Measurements from ENCODE around the gene ATCAY. TPM values are rescaled to one million over a fixed set of nuclear protein-coding genes. Genes with fewer than 3 reads are reported as not detected.
A peak's percentile ranks its signal among the peaks of the same experiment; 100 is the strongest.

ATCAY gene
- total RNA-seq, 1 donor from 2014 or later, result 15.8 TPM

GRCh38 chr19:3968556-3969434 lies 88.3 kb downstream of the ATCAY start:
- H3K36me3 Mint-ChIP-seq, result peaks cover 11% of the 10 kb centered on the region
- no peaks in the 10 kb centered on the region for H3K27me3 ChIP-seq
- H3F3A ChIP-seq (ENCODE audit: low read depth), result peaks cover 39% of the 10 kb centered on the region
- H3K4me1 ChIP-seq, result peaks cover 17% of the 10 kb centered on the region
- H3K4me3 Mint-ChIP-seq, result peak overlapping the region; percentile 98
- H3K4me3 ChIP-seq, result peak overlapping the region; percentile 89
- peaks cover 45% of the 10 kb centered on the region for H3K79me2 ChIP-seq (ENCODE audit: low read depth)
- no peaks in the 10 kb centered on the region for H3K9me3 Mint-ChIP-seq
- H4K20me1 ChIP-seq (ENCODE audit: low read depth), result peaks cover 70% of the 10 kb centered on the region
- peaks cover 6% of the 10 kb centered on the region for H3K27me3 Mint-ChIP-seq (ENCODE audit: insufficient read depth, low read depth)
- peak; percentile 96 for DNase-seq (ENCODE audit: low spot score)
- no peak overlapping the region for H2AFZ ChIP-seq (replicated peaks)
- H3K9ac ChIP-seq, result no peak overlapping the region
- no peaks in the 10 kb centered on the region for H3K9me3 ChIP-seq (ENCODE audit: low read depth)
- H3K4me1 Mint-ChIP-seq, result peaks cover 30% of the 10 kb centered on the region
- no peaks in the 10 kb centered on the region for H3K36me3 ChIP-seq
- H3K27ac Mint-ChIP-seq, result peak overlapping the region; percentile 99
- H3K4me2 ChIP-seq, result peak overlapping the region; percentile 90
- TF ChIP-seq, protein P1, sequence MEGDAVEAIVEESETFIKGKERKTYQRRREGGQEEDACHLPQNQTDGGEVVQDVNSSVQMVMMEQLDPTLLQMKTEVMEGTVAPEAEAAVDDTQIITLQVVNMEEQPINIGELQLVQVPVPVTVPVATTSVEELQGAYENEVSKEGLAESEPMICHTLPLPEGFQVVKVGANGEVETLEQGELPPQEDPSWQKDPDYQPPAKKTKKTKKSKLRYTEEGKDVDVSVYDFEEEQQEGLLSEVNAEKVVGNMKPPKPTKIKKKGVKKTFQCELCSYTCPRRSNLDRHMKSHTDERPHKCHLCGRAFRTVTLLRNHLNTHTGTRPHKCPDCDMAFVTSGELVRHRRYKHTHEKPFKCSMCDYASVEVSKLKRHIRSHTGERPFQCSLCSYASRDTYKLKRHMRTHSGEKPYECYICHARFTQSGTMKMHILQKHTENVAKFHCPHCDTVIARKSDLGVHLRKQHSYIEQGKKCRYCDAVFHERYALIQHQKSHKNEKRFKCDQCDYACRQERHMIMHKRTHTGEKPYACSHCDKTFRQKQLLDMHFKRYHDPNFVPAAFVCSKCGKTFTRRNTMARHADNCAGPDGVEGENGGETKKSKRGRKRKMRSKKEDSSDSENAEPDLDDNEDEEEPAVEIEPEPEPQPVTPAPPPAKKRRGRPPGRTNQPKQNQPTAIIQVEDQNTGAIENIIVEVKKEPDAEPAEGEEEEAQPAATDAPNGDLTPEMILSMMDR (IDR thresholded peaks at IDR 0.05), result no peak
- TF ChIP-seq EZH2phosphoT487 (IDR thresholded peaks at IDR 0.05), result no peak
- TF ChIP-seq EZH2 (IDR thresholded peaks at IDR 0.05), result no peak
- peak overlapping the region; percentile 91 for H3K27ac ChIP-seq

GRCh38 chr19:3969435-3970312 lies 89.2 kb downstream of the ATCAY start:
- H3K27ac Mint-ChIP-seq, result peak overlapping the region; percentile 99
- peak overlapping the region; percentile 98 for H3K4me3 Mint-ChIP-seq
- peaks cover 45% of the 10 kb centered on the region for H3K79me2 ChIP-seq (ENCODE audit: low read depth)
- H3K27me3 Mint-ChIP-seq (ENCODE audit: insufficient read depth, low read depth), result peaks cover 6% of the 10 kb centered on the region
- TF ChIP-seq, protein P1 (IDR thresholded peaks at IDR 0.05), result peak; percentile 11
- TF ChIP-seq EZH2 (IDR thresholded peaks at IDR 0.05) (no peak), EZH2phosphoT487 (IDR thresholded peaks at IDR 0.05) (no peak)
- H3K27me3 ChIP-seq, result no peaks in the 10 kb centered on the region
- H3F3A ChIP-seq (ENCODE audit: low read depth), result peaks cover 39% of the 10 kb centered on the region
- peak overlapping the region; percentile 91 for H3K27ac ChIP-seq
- peak; percentile 54 for DNase-seq (ENCODE audit: low spot score)
- peak overlapping the region; percentile 90 for H3K4me2 ChIP-seq
- H3K36me3 Mint-ChIP-seq, result peaks cover 11% of the 10 kb centered on the region
- H2AFZ ChIP-seq (replicated peaks), result no peak overlapping the region
- H3K4me1 ChIP-seq, result peaks cover 17% of the 10 kb centered on the region
- peaks cover 30% of the 10 kb centered on the region for H3K4me1 Mint-ChIP-seq
- no peaks in the 10 kb centered on the region for H3K9me3 Mint-ChIP-seq
- peak overlapping the region; percentile 89 for H3K4me3 ChIP-seq
- H3K9me3 ChIP-seq (ENCODE audit: low read depth), result no peaks in the 10 kb centered on the region
- H3K36me3 ChIP-seq, result no peaks in the 10 kb centered on the region
- H3K9ac ChIP-seq, result peak overlapping the region; percentile 92
- peaks cover 67% of the 10 kb centered on the region for H4K20me1 ChIP-seq (ENCODE audit: low read depth)

- H3K36me3 Mint-ChIP-seq, result peaks cover 9% of the 10 kb centered on the region
- Histone ChIP-seq H3K9ac (peak overlapping the region; percentile 92), H3K9me3 (ENCODE audit: low read depth) (no peaks in the 10 kb centered on the region), H3K79me2 (ENCODE audit: low read depth) (peaks cover 45% of the 10 kb centered on the region), H3K4me3 (peak overlapping the region; percentile 89), H2AFZ (replicated peaks) (no peak overlapping the region), H3K27ac (peak overlapping the region; percentile 91), H3K4me2 (peak overlapping the region; percentile 90), H4K20me1 (ENCODE audit: low read depth) (peaks cover 65% of the 10 kb centered on the region), H3K4me1 (peaks cover 17% of the 10 kb centered on the region), H3F3A (ENCODE audit: low read depth) (peaks cover 43% of the 10 kb centered on the region), H3K36me3 (no peaks in the 10 kb centered on the region), H3K27me3 (no peaks in the 10 kb centered on the region)
- TF ChIP-seq, protein P1 (IDR thresholded peaks at IDR 0.05), result no peak
- no peak for TF ChIP-seq EZH2 (IDR thresholded peaks at IDR 0.05)
- no peak for TF ChIP-seq EZH2phosphoT487 (IDR thresholded peaks at IDR 0.05)
- DNase-seq (ENCODE audit: low spot score), result peak; percentile 22
- H3K4me3 Mint-ChIP-seq, result peak overlapping the region; percentile 98
- no peaks in the 10 kb centered on the region for H3K9me3 Mint-ChIP-seq
- H3K27ac Mint-ChIP-seq, result peak overlapping the region; percentile 99
- H3K27me3 Mint-ChIP-seq (ENCODE audit: insufficient read depth, low read depth), result peaks cover 6% of the 10 kb centered on the region
- peaks cover 30% of the 10 kb centered on the region for H3K4me1 Mint-ChIP-seq
Measured at GRCh38 chr19:3970313-3970807, 89.9 kb downstream of the ATCAY start.
